Activated naive CD4-positive, alpha-beta T cell treated with anti-CD3 and anti-CD28 coated beads, Interleukin-2, amount 50 U/mL, for 16 hours (primary cell): ENCODE measurements around the gene FOXM1.
"Not testable (repeated sequence)": the region's sequence is repeated elsewhere in the genome, so short reads cannot be mapped to it uniquely, and the experiment has no call there.

Experiments
- DNase-seq: peaks from one replicate; pipeline ENCODE4 v3.0.0-alpha.2; 2020

Gene FOXM1

DNA sequence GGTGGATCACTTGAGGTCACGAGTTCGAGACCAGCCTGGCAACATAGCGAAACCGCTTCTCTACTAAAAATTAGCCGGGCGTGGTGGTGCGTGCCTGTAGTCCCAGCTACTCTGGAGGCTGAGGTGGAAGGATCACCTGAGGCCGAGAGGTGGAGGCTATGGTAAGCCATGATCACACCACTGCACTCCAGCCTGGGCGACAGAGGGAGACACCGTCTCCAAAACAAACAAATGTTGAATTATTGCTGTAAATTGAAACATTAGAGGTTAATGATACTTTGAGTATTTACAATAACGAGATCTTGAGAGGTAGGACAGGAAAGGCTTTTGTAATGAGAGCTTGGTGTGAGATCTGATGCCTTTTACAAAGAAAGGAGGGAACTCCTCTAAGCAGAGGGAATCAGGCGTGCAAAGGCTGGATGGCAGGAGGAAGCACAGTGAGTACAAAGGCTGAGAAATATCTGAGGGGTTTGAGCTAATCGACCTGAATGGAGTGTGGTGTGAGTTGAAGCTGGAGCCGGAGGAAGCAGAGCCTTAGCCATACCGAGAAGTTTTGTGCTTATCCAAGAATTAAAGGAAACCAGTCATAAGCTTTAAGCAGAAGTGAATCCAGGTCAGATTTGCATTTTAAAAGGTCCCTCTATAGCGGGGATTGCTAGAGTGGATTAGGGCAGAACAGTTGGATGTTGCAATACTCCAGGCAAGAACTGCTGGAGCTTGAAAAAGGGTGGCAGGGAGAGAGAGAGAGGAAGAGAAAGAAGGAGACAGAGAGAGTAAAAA, 1.2 kb upstream of the FOXM1 start:
- no peak for DNase-seq

DNA sequence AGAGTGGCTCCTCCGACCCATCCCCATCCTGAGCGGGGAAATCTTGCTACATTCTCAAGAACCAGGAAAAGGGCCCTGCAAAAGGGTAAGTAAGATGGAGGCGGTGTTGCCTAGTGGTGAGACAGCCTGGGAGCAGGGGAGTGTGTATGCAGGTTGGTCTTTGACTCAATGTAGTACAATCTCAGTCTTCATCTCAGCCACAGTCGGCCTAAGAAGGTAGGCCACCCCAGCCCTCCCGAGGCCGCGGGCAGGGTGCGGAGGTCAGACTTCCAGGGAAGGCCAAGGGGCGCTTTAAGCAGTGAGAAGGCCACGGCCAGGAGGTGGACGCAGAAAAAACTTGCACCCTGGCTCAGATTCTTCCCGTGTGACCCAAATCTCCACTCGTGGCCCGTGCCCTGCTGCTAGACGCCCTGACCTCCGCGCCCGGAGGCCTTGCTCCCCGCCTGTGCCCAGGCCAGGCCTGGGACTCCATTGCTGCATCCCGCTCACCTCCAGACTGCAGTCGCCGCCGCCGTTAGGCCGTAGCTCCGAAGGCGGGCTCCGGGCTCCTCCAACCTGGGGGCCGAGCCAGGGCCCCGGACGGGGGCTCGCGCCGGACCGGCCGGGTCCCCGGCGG, 435 bp downstream of the FOXM1 start:
- DNase-seq, result no peak

DNA sequence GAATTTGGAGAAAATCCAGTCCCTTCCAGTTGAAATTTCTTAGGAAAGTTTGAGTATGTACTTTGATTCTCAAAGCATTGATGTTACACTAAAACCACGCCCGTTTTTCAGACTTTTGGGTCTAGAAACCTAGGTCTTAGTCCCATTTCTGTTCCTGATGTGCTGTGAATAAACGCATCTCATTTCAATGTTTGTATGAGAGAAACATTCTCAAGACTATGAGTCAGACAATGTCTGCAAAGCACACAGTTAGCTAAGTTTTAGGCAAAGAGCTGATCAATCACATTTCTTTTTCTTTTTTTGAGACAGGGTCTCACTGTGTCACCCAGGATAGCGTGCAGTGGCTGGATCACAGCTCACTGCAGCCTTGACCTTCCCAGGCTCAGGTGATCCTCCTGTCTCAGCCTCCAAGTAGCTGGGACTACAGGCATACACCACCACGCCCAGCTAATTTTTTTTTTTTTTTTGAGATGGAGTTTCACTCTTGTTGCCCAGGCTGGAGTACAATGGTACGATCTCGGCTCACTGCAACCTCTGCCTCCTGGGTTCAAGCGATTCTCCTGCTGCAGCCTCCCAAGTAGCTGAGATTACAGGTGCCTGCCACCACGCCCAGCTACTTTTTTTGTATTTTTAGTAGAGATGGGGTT, 7.9 kb downstream of the FOXM1 start:
- not testable (repeated sequence) for DNase-seq

DNA sequence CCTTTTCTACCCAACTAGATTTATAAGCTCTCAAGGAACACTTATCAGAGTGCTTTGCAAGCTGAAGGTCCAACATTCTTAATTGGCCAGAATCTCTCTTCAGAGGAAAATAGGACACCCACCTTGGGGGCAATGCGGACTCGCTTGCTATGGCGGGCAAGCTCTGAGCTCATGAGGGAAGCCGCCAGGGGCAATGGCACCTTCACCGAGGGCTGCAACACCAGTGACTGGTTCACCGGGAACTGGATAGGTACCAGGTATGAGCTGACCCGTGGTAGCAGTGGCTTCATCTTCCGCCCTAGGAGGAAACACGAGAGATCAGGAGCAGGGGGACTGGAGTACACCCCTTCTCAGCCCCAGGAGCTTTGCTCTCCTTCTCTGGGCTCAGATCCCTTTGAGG, 12.8 kb downstream of the FOXM1 start:
- DNase-seq, result no peak

DNA sequence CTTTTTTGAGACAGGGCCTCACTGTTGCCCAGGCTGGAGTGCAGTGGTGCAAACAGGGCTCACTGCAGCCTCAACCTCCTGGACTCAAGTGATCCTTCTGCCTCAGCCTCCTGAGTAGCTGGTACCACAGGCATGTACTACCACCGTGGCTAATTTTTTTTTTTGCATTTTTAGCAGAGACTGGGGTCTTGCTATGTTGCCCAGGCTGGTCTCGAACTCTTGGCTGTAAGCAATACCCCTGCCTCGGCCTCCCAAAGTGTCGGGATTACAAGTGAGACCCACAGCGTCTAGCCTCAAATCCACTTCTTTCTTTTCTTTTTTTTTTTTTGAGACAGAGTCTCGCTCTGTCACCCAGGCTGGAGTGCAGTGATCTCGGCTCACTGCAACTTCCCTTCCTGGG, 13.6 kb downstream of the FOXM1 start:
- not testable (repeated sequence) for DNase-seq

DNA sequence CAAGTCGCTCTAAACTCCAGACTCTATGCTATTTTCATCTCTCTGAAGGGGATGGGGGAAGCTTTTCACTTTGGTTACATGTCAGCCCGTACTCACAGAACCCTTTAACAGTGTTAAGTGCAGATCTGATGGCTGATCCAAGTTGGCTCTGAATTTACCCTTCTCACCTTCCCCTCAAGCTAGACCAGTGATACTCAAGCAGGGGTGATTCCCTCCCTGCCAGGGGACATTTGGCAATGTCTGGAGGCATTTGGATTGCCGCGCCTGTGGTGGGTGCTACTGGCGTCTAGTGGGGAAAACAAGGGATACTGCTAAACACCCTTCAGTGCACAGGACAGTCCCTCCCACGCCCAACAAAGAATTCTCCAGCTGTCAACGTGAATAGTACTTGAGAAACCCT, 14.1 kb downstream of the FOXM1 start:
- no peak for DNase-seq

DNA sequence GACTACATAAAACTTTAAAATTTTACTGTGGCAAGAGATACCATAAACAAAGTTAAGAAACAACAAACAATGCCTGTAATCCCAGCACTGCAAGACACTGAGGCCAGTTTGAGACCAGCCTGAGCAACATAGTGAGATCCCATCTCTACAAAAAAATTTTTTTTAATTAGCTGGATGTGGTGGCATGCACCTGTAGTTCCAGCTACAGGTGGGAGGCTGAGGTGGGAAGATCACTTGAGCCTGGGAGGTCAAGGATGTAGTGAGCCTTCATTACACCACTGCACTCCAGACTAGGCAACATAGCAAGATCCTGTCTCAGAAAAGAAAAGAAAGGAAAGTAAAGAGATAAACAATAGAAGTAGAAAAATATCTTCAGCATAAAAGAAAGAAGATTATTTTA, 16.8 kb downstream of the FOXM1 start:
- DNase-seq, result no peak

DNA sequence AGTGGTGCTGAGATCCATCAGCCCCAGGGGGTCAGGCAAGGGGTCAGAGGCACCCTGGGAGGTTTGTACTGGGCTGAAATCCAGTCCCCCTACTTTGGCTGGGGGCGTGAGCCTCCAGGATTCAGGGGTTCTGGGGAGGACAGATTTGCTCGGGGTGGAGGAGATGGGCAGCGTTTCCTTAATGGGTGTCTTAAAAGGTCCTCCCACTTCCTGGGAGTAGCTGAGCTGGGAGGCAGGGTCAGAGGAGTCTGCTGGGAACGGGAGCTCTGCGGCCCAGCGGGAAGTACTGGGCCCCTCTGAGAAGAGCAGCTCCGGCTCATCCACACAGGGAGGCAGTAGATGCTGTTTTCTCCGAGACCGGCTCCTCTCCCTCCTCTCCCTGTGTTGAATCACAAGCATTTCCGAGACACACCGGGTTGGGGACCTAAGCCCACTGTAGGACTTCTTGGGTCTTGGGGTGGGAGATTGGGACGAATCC, 18.0 kb downstream of the FOXM1 start:
- no peak for DNase-seq

DNA sequence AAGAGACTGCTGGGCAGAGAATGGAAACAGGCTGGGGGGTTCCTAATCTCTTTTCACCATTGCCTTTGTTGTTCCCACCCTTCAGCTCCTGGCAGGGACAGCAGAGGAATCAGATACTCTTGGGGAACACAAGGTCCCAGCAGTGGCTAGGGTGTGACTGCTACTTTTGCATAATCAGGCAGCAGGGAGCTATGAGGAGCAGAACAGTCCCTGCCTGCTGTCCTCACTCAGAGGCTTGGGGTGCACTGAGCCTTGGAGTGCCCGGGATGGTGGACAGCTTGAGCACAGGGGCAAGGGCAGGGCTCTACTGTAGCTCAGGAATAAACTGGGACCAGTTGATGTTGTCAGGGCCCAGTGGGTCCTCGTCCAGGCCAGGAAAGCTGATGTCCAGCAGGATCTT, 18.6 kb downstream of the FOXM1 start:
- DNase-seq, result no peak

DNA sequence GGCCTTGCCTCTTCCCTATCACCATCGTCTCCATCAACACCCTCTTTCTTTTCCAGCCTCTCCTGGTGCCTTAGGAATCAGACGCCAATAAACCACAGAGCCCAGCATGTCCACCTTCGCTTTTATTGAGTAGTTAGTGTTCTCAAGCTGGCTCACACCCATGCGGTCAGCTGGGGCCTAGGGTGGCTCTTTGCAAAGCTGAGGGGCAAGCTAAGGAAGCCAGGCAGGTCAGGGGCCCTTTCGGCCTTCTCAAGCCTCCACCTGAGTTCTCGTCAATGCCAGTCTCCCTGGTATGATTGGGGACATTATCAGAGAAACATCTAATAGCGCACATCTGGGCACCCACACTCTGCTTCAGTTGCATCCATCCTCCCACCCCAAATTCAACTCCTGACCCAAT, 19.4 kb downstream of the FOXM1 start:
- no peak for DNase-seq

DNA sequence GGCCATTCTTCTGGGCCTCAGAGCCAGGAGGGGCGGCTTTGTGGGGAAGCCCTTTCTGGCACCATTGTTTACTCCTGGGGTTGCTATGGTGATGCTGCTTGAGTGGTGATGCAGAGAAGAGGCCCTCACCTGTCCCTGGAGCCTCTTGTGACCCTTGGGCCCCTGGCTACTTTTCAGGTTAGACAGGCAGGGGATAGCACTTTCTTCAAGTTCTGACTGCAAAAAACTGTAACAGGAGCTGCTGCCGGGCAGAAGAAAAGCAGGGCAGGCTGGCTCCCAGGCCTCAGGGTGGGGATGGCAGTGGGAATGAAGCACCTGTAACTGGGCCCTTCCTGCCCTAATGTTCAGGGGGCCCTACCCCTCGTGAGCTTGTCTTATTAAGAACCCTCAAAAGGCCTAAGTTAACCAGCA, 19.9 kb downstream of the FOXM1 start, which contains the start of gene TEX52:
TEX52 (minus strand) TSS at position 19 of the 411 bp plus-strand sequence; CDS start at position 6, 13 bp downstream.
- DNase-seq, result no peak

DNA sequence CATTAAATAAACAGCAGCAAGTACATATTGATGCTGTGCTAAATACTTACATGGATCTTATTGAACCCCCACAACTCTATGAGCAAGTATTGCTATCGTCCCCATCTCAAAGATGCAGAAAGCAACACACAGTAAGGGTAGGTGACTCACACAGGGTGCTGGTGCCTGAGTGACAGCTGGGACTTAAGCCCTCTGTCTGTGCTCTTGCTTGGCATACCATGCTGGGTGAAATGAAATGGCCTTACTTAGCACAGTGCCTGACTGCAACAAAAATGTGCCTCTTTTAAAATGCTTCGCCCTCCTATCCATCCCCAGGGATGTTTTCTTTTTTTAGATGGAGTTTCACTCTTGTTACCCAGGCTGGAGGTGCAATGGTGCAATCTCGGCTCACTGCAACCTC, 20.9 kb downstream of the FOXM1 start:
- DNase-seq, result no peak

DNA sequence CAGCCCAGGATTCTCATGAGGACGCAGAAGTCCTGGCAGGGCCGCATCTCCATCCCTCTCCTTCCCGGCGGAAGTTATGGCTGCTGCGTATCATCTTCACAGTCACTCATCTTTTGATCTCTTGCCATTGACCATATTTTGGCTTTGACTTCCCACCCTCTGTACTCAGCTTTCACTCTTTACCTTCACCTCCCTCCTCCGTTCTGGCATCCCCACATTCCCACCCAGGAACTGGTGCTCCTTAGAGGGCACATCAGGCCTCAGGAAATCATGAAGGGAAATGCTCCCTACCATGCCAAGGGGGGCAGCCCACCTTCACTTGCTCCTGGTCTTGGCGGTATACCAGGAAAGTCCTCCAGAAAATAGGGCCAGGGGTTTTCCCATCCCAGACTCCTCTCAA, 21.4 kb downstream of the FOXM1 start:
- no peak for DNase-seq

DNA sequence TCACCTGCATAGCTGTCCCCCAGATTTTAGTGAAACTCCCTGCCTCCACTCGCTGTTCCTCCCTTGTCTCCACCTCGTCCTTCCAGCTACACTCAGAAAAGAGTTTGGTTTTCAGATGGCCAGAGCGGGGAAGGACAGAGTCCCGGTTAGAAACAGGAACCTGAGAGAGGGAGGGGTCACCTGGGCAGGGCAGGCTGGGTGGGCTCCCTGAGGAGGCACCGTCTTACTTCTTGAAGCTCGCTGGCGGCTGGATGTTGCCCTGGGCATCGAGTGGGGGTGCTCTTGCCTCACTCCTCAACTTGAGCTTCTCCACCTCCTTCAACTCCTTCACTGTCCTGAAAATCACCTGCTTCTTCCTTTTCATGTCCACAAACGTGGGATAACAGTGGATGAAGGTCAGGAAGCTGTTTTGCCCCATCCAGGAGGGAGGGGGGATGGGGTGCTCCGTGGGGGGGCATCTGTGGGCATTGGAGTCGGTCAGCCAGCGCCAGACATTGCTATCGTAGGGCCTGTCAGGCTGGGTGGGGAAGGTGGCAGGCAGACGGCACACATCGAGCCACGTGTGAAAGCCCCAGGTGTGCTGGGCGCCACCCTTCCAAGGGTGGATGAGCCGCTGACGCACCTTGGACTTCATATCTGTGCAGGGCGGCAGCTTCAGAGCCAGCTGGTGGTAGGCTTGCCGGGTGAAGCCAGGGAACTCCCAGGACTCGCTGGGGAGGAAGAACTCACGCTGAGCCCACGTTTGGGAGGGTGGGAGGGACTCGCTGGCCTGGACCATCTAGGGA, 22.1 kb downstream of the FOXM1 start:
- no peak for DNase-seq

DNA sequence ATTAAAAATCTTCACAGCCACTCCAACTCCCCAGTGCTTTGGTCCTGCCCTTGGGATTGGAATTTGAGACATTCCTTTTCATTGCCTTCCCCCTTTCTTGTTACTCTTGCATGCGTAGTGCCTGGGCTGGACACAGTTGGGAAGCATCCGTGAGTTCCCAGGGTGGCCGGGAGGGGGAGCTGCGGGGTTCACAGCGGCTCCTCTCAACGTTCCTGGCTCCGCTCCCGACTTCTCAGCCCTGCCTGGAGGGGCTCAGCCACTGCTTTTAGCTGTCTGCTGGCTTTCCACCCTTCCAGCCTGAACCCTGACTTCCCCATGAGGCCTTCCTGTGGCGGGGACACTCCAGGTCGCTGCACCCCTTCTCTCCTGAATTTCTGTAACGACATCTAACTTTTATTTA, 23.3 kb downstream of the FOXM1 start:
- DNase-seq, result peak; percentile 47

DNA sequence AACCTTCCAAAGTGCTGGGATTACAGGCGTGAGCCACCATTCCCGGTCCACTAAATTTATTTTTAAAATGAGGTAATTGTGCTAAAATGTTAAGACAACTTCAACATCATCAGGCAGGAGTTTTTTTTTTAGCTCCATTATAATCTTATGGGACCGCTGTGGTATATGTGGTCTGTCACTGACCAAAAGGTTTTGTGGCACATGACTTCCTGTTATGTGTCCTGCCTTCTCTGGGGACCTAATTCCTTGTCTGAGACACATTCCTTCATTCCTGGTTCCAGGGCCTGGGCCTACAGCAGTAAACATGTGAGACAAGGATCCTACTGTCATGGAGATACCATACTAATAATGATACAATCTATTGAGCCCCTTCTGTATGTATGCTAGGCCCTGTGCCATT, 25.0 kb downstream of the FOXM1 start:
- no peak for DNase-seq

DNA sequence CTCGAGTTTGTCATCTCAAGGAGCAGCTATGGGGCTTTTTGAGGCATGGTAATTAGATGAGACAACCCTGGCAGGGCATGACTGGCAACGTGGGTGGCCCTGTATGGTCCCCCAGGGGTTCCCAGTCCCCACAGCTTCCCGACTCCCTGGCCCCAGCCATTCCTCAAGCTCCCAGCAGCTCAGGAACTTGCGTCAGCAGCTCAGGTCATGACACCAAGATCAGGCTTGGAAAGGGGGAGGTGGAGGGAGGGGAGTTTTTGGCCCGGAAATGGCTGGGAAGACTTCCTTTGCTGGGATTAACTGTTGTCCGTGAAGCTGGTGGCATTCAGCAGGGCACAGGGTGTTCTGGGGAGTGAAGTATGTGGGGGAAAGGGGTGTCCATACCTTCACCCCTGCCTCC, 31.7 kb downstream of the FOXM1 start:
- DNase-seq, result no peak

DNA sequence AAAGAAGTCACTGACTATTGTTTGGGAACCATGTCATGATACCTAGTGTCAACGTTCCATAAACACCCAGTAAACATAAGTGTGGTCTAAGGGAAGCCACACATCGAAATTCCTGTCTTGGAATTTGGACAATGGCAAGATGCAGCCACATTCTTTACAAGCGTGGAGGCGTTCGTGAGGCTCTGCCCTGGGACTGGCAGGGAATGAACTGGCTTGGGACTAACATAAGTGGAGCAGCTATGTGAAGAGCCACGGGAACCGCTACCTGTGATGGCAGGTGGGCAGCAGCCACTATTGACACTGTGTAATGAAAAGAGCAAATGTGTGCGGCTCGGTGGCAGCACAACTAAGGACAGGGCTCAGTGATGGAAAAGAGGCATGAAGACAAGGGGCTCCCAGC, 32.2 kb downstream of the FOXM1 start:
- no peak for DNase-seq

DNA sequence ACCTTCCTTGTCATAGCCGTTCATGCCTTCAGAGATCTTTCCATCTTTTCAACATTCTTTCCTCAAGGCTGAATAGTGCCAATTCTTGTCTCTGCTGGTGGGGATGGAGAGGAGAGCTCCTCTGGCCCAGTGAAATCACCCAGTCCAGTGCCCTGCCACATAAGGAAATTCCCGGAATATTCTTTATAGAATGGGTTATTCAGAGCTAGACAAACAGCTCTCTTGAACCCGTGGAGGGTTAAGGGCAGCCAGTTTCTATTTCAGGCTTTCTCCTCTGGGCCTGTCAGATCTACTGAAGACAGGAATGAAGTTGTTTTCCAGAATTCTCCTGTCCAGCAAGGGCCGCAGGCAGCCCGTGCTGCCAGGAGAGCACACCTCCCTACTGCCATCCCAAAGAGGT, 34.0 kb downstream of the FOXM1 start:
- DNase-seq, result no peak

DNA sequence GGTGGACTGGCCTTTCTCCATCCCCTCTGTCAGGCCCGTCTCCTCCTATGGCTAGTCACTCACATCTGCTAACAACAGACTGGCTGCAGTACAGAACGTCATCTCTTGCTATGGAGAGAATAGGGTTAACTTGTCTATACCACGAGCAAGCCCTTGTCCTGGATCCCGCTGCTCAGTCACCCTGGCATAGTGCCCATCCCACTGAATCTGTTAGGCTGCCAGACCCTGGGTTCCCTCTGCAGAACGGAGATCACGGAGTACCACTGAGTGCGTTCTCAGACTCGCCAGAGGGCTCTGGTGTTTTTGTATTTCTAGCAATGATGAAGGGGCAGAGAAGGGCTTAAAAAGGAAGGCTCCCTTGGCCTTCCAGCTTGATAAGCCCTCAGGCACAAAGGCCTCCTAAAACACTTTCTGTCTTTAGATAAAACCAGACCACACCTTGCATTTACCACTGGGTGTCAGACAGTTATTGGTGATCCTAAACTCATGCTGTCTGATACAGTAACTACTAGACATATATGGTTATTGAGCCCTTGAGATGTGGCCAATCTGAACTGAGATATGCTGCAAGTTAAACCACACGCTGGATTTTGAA, 35.8 kb downstream of the FOXM1 start:
- no peak for DNase-seq

DNA sequence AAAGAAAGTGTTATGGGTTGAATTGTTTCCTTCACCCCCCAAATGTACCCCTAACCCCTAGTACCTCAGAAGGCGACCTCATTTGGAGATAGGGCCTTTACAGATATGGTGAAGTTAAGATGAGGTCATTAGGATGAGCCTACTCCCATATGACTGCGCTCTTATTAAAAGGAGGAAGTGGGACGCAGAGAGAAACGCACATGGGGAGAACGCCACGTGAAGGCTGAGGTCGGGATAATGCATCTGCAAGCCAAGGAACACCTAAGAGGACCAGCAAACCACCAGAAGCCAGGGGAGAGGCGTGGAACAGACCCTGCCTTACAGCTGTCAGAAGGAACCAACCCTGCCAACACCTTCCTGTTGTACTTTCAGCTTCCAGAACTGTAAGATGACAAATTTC, 40.4 kb downstream of the FOXM1 start:
- no peak for DNase-seq

DNA sequence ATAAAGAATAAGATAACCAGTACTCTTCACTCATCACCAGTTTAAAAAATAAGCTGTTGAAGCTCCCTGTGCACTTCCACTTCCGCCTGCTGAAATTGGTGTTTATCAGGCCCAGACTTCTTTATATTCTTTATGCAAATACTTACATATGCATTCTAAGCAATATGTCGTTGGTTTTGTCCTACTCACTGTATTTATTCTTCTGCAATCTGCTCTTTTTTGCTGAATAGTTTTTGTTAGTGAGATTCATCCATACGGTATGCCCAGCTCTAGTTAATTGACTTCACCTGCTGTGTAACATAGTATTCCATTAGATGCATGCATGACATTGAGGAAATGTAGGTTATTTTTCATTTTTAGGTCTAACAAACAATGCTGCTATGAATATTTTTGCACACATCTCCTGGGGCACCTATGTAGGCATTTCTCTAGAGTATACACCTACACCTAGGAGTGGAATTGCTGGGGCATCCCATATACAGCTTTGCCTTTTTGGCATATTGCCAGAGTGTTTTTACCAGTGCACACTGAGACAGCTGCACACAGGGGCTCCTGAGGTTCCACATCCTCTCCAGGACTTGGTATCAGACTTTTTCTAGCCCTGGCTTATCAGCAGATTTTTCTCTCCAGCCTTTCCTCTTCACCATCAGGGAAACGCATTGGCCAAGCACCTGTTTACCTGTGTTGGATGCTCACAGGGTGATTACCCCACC, 41.1 kb downstream of the FOXM1 start:
- DNase-seq, result no peak
